GM23248 (cell line): ENCODE data around the gene NEDD4L. TPM values are rescaled to one million over a fixed set of nuclear protein-coding genes. Genes with fewer than 3 reads are reported as not detected.

Experiments
- DNase-seq: peaks from one replicate; pipeline ENCODE4 v3.0.0-alpha.2; 2015
- H2AFZ ChIP-seq: fragments of 200-600 bp; sonication (generic); 2 replicates; pipeline ENCODE4 v1.6.1; 2016; ENCODE audit warnings: antibody characterized with exemption
- H3F3A ChIP-seq: fragments of 200-600 bp; sonication (generic); 2 replicates; pipeline ENCODE4 v1.6.1; 2016; ENCODE audit warnings: mild to moderate bottlenecking, antibody characterized with exemption, mixed run types; ENCODE audit not compliant: insufficient read depth
- H3K27ac ChIP-seq: fragments of 200-600 bp; sonication (generic); 2 replicates; pipeline ENCODE4 v1.5.1; 2016; ENCODE audit warnings: mild to moderate bottlenecking
- H3K27me3 ChIP-seq: fragments of 200-600 bp; sonication (generic); replicated peaks from 2 replicates; pipeline ENCODE4 v1.6.1; 2016; ENCODE audit warnings: mild to moderate bottlenecking; ENCODE audit not compliant: insufficient read depth
- H3K36me3 ChIP-seq: fragments of 200-600 bp; sonication (generic); 2 replicates; pipeline ENCODE4 v1.6.1; 2016; ENCODE audit warnings: low read depth, mild to moderate bottlenecking
- H3K4me1 ChIP-seq: fragments of 200-600 bp; sonication (generic); 2 replicates; pipeline ENCODE4 v1.6.1; 2016; ENCODE audit warnings: mild to moderate bottlenecking; ENCODE audit not compliant: insufficient read depth
- H3K4me2 ChIP-seq: fragments of 200-600 bp; sonication (generic); one replicate; pipeline ENCODE4 v1.6.1; 2016; ENCODE audit warnings: mild to moderate bottlenecking; ENCODE audit not compliant: unreplicated experiment
- H3K4me3 ChIP-seq: fragments of 200-600 bp; sonication (generic); 2 replicates; pipeline ENCODE4 v1.5.1; 2016; ENCODE audit warnings: mild to moderate bottlenecking
- H3K79me2 ChIP-seq: fragments of 200-600 bp; sonication (generic); 2 replicates; pipeline ENCODE4 v1.6.1; 2016; ENCODE audit warnings: mild to moderate bottlenecking; ENCODE audit not compliant: insufficient read depth
- H3K9ac ChIP-seq: fragments of 200-600 bp; sonication (generic); 2 replicates; pipeline ENCODE4 v1.6.1; 2016; ENCODE audit warnings: mild to moderate bottlenecking
- H3K9me2 ChIP-seq: fragments of 200-600 bp; sonication (generic); 2 replicates; pipeline ENCODE4 v1.6.1; 2016; ENCODE audit warnings: mixed run types, mild to moderate bottlenecking, moderate library complexity; ENCODE audit not compliant: insufficient read depth
- H3K9me3 ChIP-seq: fragments of 200-600 bp; sonication (generic); one replicate; pipeline ENCODE4 v1.6.1; 2017; ENCODE audit warnings: low read depth
- H4K20me1 ChIP-seq: fragments of 200-600 bp; sonication (generic); 2 replicates; pipeline ENCODE4 v1.6.0; 2016; ENCODE audit not compliant: insufficient read depth
- EZH2 ChIP-seq: fragments of 200-600 bp; sonication (generic); IDR thresholded peaks from 2 replicates; pipeline ENCODE4 v1.6.1; 2018; ENCODE audit warnings: antibody characterized with exemption, mild to moderate bottlenecking; ENCODE audit not compliant: insufficient read depth, poor library complexity, severe bottlenecking
- EZH2phosphoT487 ChIP-seq: fragments of 200-600 bp; sonication (generic); IDR thresholded peaks from 2 replicates; pipeline ENCODE4 v1.6.1; 2018; ENCODE audit warnings: antibody characterized with exemption, moderate library complexity, mild to moderate bottlenecking, low read depth; ENCODE audit not compliant: insufficient read depth
- WGBS, 2 experiments: methylation state at CpG; one replicate each; pipeline ENCODE4 v1.1.6; 2015 to 2017; ENCODE audit warnings: low lambda C conversion rate in 2 of 2, low coverage in 1 of 2; ENCODE audit errors: missing lambda C conversion rate in 2 of 2; 5-methylcytosine and 5-hydroxymethylcytosine counted together
- in situ Hi-C: fragments of 300-500 bp; cut with MboI; formaldehyde crosslinking; loops from 2 replicates; pipeline ENCODE4 v1.15.0; 2020
- polyA plus RNA-seq: library from polyadenylated mRNA; unstranded; fragments of >200 nt; fragmentation: Nextera tagmentation; extraction: Ambion mirVana; gene quantifications from 2 replicates; pipeline ENCODE4 v1.2.1, GENCODE V29; 2016
- total RNA-seq: library from RNA; depleted of rRNA; stranded (reverse); fragments of >200 nt; shearing (Covaris generic); gene quantifications from 2 replicates; pipeline ENCODE4 v1.2.3, GENCODE V29; 2014

NEDD4L gene
- total and polyA plus RNA-seq, 2 experiments from 2014 or later = 3.7 to 6.1 TPM

DNA sequence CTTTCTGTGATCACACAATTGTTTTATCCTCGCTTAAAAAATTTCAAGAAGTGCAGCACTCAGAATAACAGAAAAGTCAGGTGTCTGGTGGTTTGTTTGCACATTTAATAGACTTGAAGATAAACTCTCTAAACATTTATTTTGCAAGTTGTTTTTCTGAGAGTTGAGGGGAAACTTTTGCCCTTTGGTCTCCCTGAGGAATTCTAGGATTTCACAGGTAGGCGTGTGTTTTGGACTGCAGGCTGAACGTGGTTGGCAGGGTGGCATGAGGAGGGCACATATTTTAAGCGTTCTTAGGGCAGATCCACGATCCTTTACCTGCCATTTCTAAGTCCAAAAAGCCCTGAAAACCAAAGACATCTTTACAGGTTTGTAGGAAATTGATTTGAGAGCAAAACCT lies 188.6 kb downstream of the NEDD4L start:
- no peak overlapping the region for H3K27ac ChIP-seq
- in situ Hi-C loops = no loop called here
- H3K9me3 ChIP-seq = no peaks in the 10 kb centered on the region
- no peaks in the 10 kb centered on the region for H3F3A ChIP-seq
- H3K36me3 ChIP-seq = no peaks in the 10 kb centered on the region
- no peaks in the 10 kb centered on the region for H3K27me3 ChIP-seq
- DNase-seq = no peak
- no peaks in the 10 kb centered on the region for H3K79me2 ChIP-seq
- H3K4me2 ChIP-seq = no peak overlapping the region
- TF ChIP-seq EZH2 (no peak), EZH2phosphoT487 (no peak)
- no peak overlapping the region for H3K4me3 ChIP-seq
- no peaks in the 10 kb centered on the region for H3K9me2 ChIP-seq
- H4K20me1 ChIP-seq = no peaks in the 10 kb centered on the region
- no peak overlapping the region for H3K9ac ChIP-seq
- peaks cover 9% of the 10 kb centered on the region; the same call in 1 of the 2 replicates for H3K4me1 ChIP-seq
- H2AFZ ChIP-seq = no peak overlapping the region
- 81 to 93% methylated on average over 5 of the region's 5 CpGs for WGBS, 2 experiments

DNA sequence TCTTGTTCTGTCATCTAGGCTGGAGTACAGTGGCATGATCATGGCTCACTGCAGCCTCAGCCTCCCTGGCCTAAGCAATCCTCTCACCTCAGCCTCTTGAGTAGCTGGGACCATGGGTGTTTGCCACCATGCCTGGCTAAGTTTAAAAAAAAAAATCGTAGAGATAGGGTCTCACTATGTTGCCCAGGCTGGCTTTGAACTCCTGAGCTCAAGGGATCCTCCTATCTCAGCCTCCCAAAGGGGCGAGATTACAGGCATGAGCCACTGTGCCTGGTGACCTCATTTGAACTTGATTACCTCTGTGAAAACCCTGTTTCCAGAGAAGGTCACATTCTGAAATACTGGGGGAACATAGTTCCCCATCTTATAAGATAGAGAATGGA lies 190.3 kb downstream of the NEDD4L start:
- H3K9ac ChIP-seq = no peak overlapping the region
- no peak overlapping the region for H2AFZ ChIP-seq
- H3K27me3 ChIP-seq = no peaks in the 10 kb centered on the region
- DNase-seq = no peak
- peaks cover 9% of the 10 kb centered on the region; the same call in 1 of the 2 replicates for H3K4me1 ChIP-seq
- no peaks in the 10 kb centered on the region for H3F3A ChIP-seq
- WGBS, 2 experiments = 73 to 77% methylated on average over 2 of the region's 2 CpGs
- no peaks in the 10 kb centered on the region for H3K79me2 ChIP-seq
- H3K36me3 ChIP-seq = no peaks in the 10 kb centered on the region
- H3K9me3 ChIP-seq = no peaks in the 10 kb centered on the region
- H3K4me3 ChIP-seq = no peak overlapping the region
- in situ Hi-C loops = no loop called here
- H3K4me2 ChIP-seq = no peak overlapping the region
- no peak overlapping the region for H3K27ac ChIP-seq
- no peak for TF ChIP-seq EZH2phosphoT487
- TF ChIP-seq EZH2 = no peak
- no peaks in the 10 kb centered on the region for H4K20me1 ChIP-seq
- no peaks in the 10 kb centered on the region for H3K9me2 ChIP-seq

DNA sequence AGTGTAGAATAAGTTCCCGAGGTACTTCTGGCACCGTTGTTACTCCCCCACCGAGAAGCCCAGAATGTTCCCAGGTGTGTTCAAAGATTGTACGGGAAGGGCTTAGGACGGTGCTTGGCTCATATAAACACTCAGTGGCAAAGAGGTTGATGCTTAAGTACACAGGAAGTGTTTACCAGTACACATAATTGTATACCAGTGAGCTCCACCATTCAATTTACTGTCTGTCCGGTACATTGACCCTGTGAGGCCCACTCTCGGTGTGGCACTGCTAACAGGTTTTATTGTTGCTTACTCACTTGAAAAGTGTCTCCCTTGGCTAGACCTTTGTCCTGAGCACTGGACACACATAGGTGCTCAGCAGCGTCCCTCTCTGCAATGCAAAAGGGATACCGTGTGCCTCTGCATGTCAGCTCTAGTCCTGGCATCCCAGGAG lies 191.0 kb downstream of the NEDD4L start:
- TF ChIP-seq EZH2phosphoT487 (no peak), EZH2 (no peak)
- no peak for DNase-seq

DNA sequence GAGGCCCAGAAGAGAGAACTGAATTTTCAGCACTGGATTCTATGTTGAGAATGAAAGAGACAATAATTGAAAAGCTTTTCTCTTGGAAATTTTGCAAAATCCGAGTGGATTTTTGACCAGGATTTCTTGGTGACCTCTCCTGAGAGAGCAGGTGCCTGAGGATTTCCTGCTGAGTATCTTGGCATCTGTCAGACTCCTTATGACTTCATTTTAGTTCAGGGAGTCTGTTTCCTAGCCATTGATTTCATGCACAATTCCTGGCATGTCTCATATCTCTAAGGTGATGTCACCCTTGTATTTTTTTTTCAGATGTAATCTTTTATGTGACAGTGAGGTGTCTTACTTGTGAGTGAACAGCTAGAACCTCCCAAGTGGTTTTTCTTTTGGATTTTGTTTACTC lies 195.9 kb downstream of the NEDD4L start:
- H3K4me2 ChIP-seq = no peak overlapping the region
- no peaks in the 10 kb centered on the region for H4K20me1 ChIP-seq
- peaks cover 6% of the 10 kb centered on the region for H3K4me1 ChIP-seq
- peaks cover 7% of the 10 kb centered on the region for H3F3A ChIP-seq
- H3K9ac ChIP-seq = no peak overlapping the region
- 96 to 100% methylated on average over 1 of the region's 1 CpG for WGBS, 2 experiments
- no peak overlapping the region for H2AFZ ChIP-seq
- H3K4me3 ChIP-seq = no peak overlapping the region
- TF ChIP-seq EZH2phosphoT487 (no peak), EZH2 (no peak)
- no peaks in the 10 kb centered on the region for H3K27me3 ChIP-seq
- no peaks in the 10 kb centered on the region for H3K79me2 ChIP-seq
- DNase-seq = no peak
- no peaks in the 10 kb centered on the region for H3K36me3 ChIP-seq
- no peaks in the 10 kb centered on the region for H3K9me2 ChIP-seq
- in situ Hi-C loops = no loop called here
- H3K9me3 ChIP-seq = no peaks in the 10 kb centered on the region
- H3K27ac ChIP-seq = no peak overlapping the region

More for the DNA sequence above, 191.0 kb downstream of the NEDD4L start:
- WGBS, 2 experiments = 82 to 83% methylated on average over 9 of the region's 9 CpGs
- no peaks in the 10 kb centered on the region for H4K20me1 ChIP-seq
- H3K79me2 ChIP-seq = no peaks in the 10 kb centered on the region
- H3K27ac ChIP-seq = no peak overlapping the region
- H3K4me3 ChIP-seq = no peak overlapping the region
- in situ Hi-C loops = no loop called here
- no peak overlapping the region for H3K9ac ChIP-seq
- H3F3A ChIP-seq = no peaks in the 10 kb centered on the region
- no peaks in the 10 kb centered on the region for H3K9me2 ChIP-seq
- H3K4me2 ChIP-seq = no peak overlapping the region
- H2AFZ ChIP-seq = no peak overlapping the region
- H3K27me3 ChIP-seq = no peaks in the 10 kb centered on the region
- peaks cover 9% of the 10 kb centered on the region; the same call in 1 of the 2 replicates for H3K4me1 ChIP-seq
- no peaks in the 10 kb centered on the region for H3K9me3 ChIP-seq
- no peaks in the 10 kb centered on the region for H3K36me3 ChIP-seq

DNA sequence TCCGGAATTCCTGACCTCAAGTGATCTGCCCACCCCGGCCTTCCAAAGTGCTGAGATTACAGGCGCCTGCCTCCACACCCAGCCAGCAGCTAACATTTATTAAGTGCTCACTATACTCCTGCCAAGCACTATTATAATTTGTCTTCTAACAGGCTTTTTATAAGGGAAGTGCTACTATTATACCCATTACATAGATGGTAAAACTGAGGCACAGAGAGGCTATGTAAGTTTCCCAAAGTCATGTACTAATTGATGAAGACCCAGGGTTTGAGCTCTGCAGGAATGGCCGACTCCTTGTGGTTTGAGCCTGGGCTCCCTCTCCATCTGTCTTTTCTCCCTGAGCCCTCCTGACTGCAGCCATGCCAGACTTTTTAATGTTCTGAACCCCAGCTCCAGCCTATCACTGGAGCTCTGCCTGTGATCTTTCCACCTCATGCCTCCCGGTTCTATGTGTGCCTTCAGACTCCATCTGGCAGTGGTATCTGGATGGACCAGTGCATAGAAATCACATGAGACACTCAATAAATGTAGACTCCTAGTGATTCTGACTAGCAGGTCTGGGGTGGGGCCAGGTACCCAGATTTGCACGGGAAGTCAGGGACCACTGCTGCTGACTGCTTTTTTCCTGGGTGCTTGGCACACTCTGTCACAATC lies 197.1 kb downstream of the NEDD4L start:
- in situ Hi-C loops = no loop called here
- no peak for DNase-seq
- Histone ChIP-seq H3F3A (peaks cover 7% of the 10 kb centered on the region), H3K27ac (peak overlapping the region; percentile 16; the same call in 1 of the 2 replicates), H4K20me1 (no peaks in the 10 kb centered on the region), H3K9me2 (no peaks in the 10 kb centered on the region), H3K79me2 (no peaks in the 10 kb centered on the region), H3K4me1 (peaks cover 6% of the 10 kb centered on the region), H3K9ac (no peak overlapping the region), H3K4me3 (no peak overlapping the region), H3K36me3 (no peaks in the 10 kb centered on the region), H2AFZ (no peak overlapping the region), H3K27me3 (no peaks in the 10 kb centered on the region), H3K4me2 (no peak overlapping the region), H3K9me3 (no peaks in the 10 kb centered on the region)
- TF ChIP-seq EZH2phosphoT487 = no peak
- no peak for TF ChIP-seq EZH2
- 88 to 92% methylated on average over 6 of the region's 6 CpGs for WGBS, 2 experiments
